HCT116 (cell line): ENCODE measurements around the gene INTS6L. TPM values are rescaled to one million over a fixed set of nuclear protein-coding genes. Genes with fewer than 3 reads are reported as not detected.

Source experiments
- ATAC-seq: fragments of 200-7000 bp; cut with Tn5 transposase; 2 replicates; pipeline ENCODE4 v1.9.1; 2020; ENCODE audit warnings: mild to moderate bottlenecking, moderate library complexity
- BruUV-seq: library from RNA; stranded (reverse); fragments of 400-500 nt; replicated peaks from 2 replicates; lab custom pipeline; 2021; lab: Mats Ljungman, UMichigan
- CTCF ChIA-PET: fragments of 300-600 bp; sonication (Branson Sonifier 250); formaldehyde crosslinking; loops from one replicate; lab custom pipeline; 2021; ENCODE audit warnings: antibody characterized with exemption; lab: Charles Lee
- POLR2A ChIA-PET: fragments of 300-600, 350-600 bp; sonication (Branson Sonifier 250); formaldehyde crosslinking; loops from one replicate; lab custom pipeline; 2021; ENCODE audit warnings: antibody characterized with exemption; lab: Charles Lee
- RAD21 ChIA-PET, 2 experiments: fragments of 300-600 bp; sonication (Branson Sonifier 250); formaldehyde crosslinking; loops; one replicate each; lab custom pipeline; 2023; ENCODE audit warnings: low total read pairs in 2 of 2; ENCODE audit not compliant: uncharacterized antibody in 2 of 2, unreplicated experiment in 2 of 2, low non-redundant PET in 1 of 2; lab: Charles Lee
- DNase-seq: peaks from one replicate; pipeline ENCODE4 v3.0.0-alpha.2; 2010; ENCODE audit warnings: low read depth, low spot score
- H2AFZ ChIP-seq: fragments of 200-600 bp; shearing (Covaris generic), sonication (generic); 2 replicates; pipeline ENCODE4 v1.6.1; 2017; ENCODE audit warnings: low read depth, mixed run types, mixed read lengths, antibody characterized with exemption, low read length; ENCODE audit not compliant: poor library complexity, severe bottlenecking
- H3K27ac ChIP-seq: 2 replicates; pipeline ENCODE4 v1.5.1; 2012; ENCODE audit warnings: low read depth, low read length
- H3K27me3 ChIP-seq: fragments of 200-600 bp; sonication (generic); 2 replicates; pipeline ENCODE4 v1.6.1; 2016; ENCODE audit warnings: mixed run types, low read length, mixed read lengths; ENCODE audit not compliant: insufficient read depth
- H3K36me3 ChIP-seq, 2 experiments: fragments of 200-500 bp in 1 of 2; fragments of 200-600 bp in 1 of 2; sonication (Bioruptor generic) in 1 of 2; sonication (generic) in 1 of 2; 2 replicates each; pipeline versions ENCODE4 v1.5.1 to v1.6.1; 2014 to 2016; ENCODE audit warnings: low read length in 2 of 2, inconsistent platforms in 1 of 2, mixed read lengths in 1 of 2, mixed run types in 1 of 2; ENCODE audit not compliant: insufficient read depth in 2 of 2, control insufficient read depth in 1 of 2
- H3K4me1 ChIP-seq, 2 experiments: fragments of 200-600 bp in 1 of 2; sonication (generic) in 1 of 2; 2 replicates each; pipeline versions ENCODE4 v1.5.1 to v1.6.1; 2012 to 2017; ENCODE audit warnings: low read length in 2 of 2, inconsistent platforms in 1 of 2, mild to moderate bottlenecking in 1 of 2, mixed read lengths in 1 of 2, mixed run types in 1 of 2, moderate library complexity in 1 of 2; ENCODE audit not compliant: insufficient read depth in 2 of 2, control insufficient read depth in 1 of 2
- H3K4me2 ChIP-seq: fragments of 200-600 bp; sonication (generic); 2 replicates; pipeline ENCODE4 v1.6.1; 2017; ENCODE audit warnings: mixed run types, low read length, mixed read lengths
- H3K4me3 ChIP-seq, 2 experiments: fragments of 200-600 bp in 1 of 2; sonication (generic) in 1 of 2; replicated peaks in 1 of 2; 2 replicates each; pipeline ENCODE4 v1.5.1; 2011 to 2016; ENCODE audit warnings: low read length in 2 of 2, control low read depth in 1 of 2, low read depth in 1 of 2, mild to moderate bottlenecking in 1 of 2, mixed read lengths in 1 of 2, mixed run types in 1 of 2
- H3K79me2 ChIP-seq: fragments of 200-600 bp; sonication (generic); 2 replicates; pipeline ENCODE4 v1.6.1; 2017; ENCODE audit warnings: mild to moderate bottlenecking, mixed run types, low read length, moderate library complexity, mixed read lengths; ENCODE audit not compliant: insufficient read depth
- H3K9ac ChIP-seq: fragments of 200-600 bp; sonication (generic); 2 replicates; pipeline ENCODE4 v1.6.1; 2016; ENCODE audit warnings: low read length, mixed read lengths
- H3K9me2 ChIP-seq: fragments of 200-600 bp; sonication (generic), shearing (Covaris generic); 2 replicates; pipeline ENCODE4 v1.6.1; 2017; ENCODE audit warnings: mixed run types, mild to moderate bottlenecking, moderate library complexity; ENCODE audit not compliant: insufficient read depth
- H3K9me3 ChIP-seq, 2 experiments: fragments of 200-500 bp in 1 of 2; fragments of 200-600 bp in 1 of 2; sonication (Bioruptor generic) in 1 of 2; sonication (generic) in 1 of 2; 2 replicates each; pipeline ENCODE4 v1.6.1; 2014 to 2017; ENCODE audit warnings: low read length in 2 of 2, mixed read lengths in 2 of 2, inconsistent platforms in 1 of 2, low read depth in 1 of 2, mild to moderate bottlenecking in 1 of 2, mixed run types in 1 of 2, moderate library complexity in 1 of 2; ENCODE audit not compliant: control insufficient read depth in 1 of 2, insufficient read depth in 1 of 2
- H4K20me1 ChIP-seq: fragments of 200-600 bp; sonication (generic), shearing (Covaris generic); 2 replicates; pipeline ENCODE4 v1.6.1; 2017; ENCODE audit warnings: mixed run types, mild to moderate bottlenecking, moderate library complexity; ENCODE audit not compliant: insufficient read depth
- CEBPB ChIP-seq: IDR thresholded peaks from 2 replicates; pipeline ENCODE4 v1.6.1; 2012; ENCODE audit warnings: low read depth
- CTCF ChIP-seq, 3 experiments: fragments of 200-600 bp in 1 of 3; sonication (generic) in 1 of 3; IDR thresholded peaks in 2 of 3; conservative IDR thresholded peaks in 1 of 3; 2 replicates each; pipeline ENCODE4 v1.5.1; 2012 to 2017; ENCODE audit warnings: low read depth in 2 of 3, low read length in 2 of 3, antibody characterized with exemption in 1 of 3, borderline replicate concordance in 1 of 3, control low read depth in 1 of 3, mild to moderate bottlenecking in 1 of 3, mixed read lengths in 1 of 3, mixed run types in 1 of 3, moderate library complexity in 1 of 3; ENCODE audit not compliant: insufficient read depth in 1 of 3
- EGR1 ChIP-seq: IDR thresholded peaks from 2 replicates; pipeline ENCODE4 v1.6.1; 2012; ENCODE audit warnings: low read depth
- EZH2phosphoT487 ChIP-seq: fragments of 200-600 bp; IDR thresholded peaks from 2 replicates; pipeline ENCODE4 v1.6.1; 2018; ENCODE audit warnings: antibody characterized with exemption, borderline replicate concordance
- FOSL1 ChIP-seq: IDR thresholded peaks from 2 replicates; pipeline ENCODE4 v1.6.1; 2012; ENCODE audit warnings: low read depth
- MAX ChIP-seq: IDR thresholded peaks from 2 replicates; pipeline ENCODE4 v1.6.1; 2012
- POLR2A ChIP-seq: IDR thresholded peaks from 2 replicates; pipeline ENCODE4 v1.7.0; 2011; ENCODE audit warnings: borderline replicate concordance; ENCODE audit not compliant: insufficient read depth, insufficient read length; ENCODE audit errors: extremely low read depth
- POLR2AphosphoS5 ChIP-seq: IDR thresholded peaks from 2 replicates; pipeline ENCODE4 v1.6.1; 2011; ENCODE audit warnings: mild to moderate bottlenecking, low read depth, low read length, moderate library complexity
- SIN3A ChIP-seq: IDR thresholded peaks from 2 replicates; pipeline ENCODE4 v1.6.1; 2012; ENCODE audit warnings: low read depth
- TCF7L2 ChIP-seq: IDR thresholded peaks from 2 replicates; pipeline ENCODE4 v1.7.0; 2011; ENCODE audit warnings: borderline replicate concordance, inconsistent platforms; ENCODE audit not compliant: insufficient read depth, insufficient read length; ENCODE audit errors: extremely low read depth
- YY1 ChIP-seq: IDR thresholded peaks from 2 replicates; pipeline ENCODE4 v1.6.1; 2011; ENCODE audit warnings: low read length, low read depth, moderate library complexity, mild to moderate bottlenecking; ENCODE audit not compliant: insufficient replicate concordance; ENCODE audit errors: extremely low read depth
- ZNF274 ChIP-seq: fragments of 200-500 bp; sonication (Bioruptor generic); IDR thresholded peaks from 2 replicates; pipeline ENCODE4 v1.6.1; 2014; ENCODE audit warnings: mild to moderate bottlenecking, low read depth, low read length, inconsistent platforms
- intact Hi-C: fragments of 100-400 bp; cut with micrococcal nuclease; formaldehyde crosslinking; loops from 2 replicates; pipeline ENCODE4 v1.10.0; 2022
- total RNA-seq: library from RNA; stranded (reverse); gene quantifications from one replicate; pipeline ENCODE4 v1.2.1, GENCODE V29; 2021; ENCODE audit not compliant: unreplicated experiment

The INTS6L gene
- total RNA-seq, 1 experiment from 2014 or later: 3.6 TPM

DNA sequence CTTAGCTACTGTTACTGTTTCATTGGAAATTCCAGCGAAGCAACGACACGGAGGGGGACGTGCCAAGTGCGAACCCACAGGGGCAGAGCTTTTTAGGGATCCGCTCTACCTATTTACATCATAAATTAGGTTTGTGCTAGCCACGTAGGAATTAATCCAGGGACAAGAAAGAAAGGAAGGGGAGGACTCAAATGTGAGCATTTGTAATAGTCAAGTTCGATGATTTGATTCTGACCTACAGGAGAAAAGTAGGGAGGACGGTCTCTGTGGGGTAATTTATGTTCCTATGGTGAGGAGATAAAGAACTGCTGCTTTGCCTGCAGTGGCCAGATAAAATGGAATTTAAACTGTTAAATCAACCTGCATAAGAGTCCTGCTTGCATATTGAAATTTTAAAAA, 1.7 kb downstream of the INTS6L start:
- H3K4me2 ChIP-seq: peak overlapping the region; percentile 84
- RAD21 ChIA-PET: no interaction called here
- H3K27ac ChIP-seq: peak overlapping the region; percentile 42
- no peaks in the 10 kb centered on the region for H3K9me2 ChIP-seq
- TF ChIP-seq CEBPB (no peak), CTCF (IDR thresholded peaks at IDR 0.05 in 2 of 3, conservative IDR thresholded peaks at IDR 0.05 in 1 of 3; ENCODE audit: borderline replicate concordance in 1 of 3, insufficient read depth in 1 of 3, low read depth in 2 of 3, low read length in 2 of 3) (no peak), TCF7L2 (peak; percentile 2)
- H3K36me3 ChIP-seq: no peaks in the 10 kb centered on the region
- no peaks in the 10 kb centered on the region for H3K27me3 ChIP-seq
- H4K20me1 ChIP-seq: no peaks in the 10 kb centered on the region
- intact Hi-C loops: no loop called here
- POLR2A ChIA-PET: no interaction called here
- H3K79me2 ChIP-seq: no peaks in the 10 kb centered on the region
- no peak overlapping the region for H2AFZ ChIP-seq
- no peak for ATAC-seq
- TSS peak; percentile 40 for BruUV-seq
- H3K9me3 ChIP-seq: no peaks in the 10 kb centered on the region
- peak overlapping the region; percentile 57 for H3K9ac ChIP-seq
- no peak for DNase-seq
- H3K4me3 ChIP-seq: peak overlapping the region; percentile 44 to 64
- CTCF ChIA-PET: no interaction called here
- H3K4me1 ChIP-seq: peaks cover 0 to 11% of the 10 kb centered on the region in 2 experiments; a peak in 1 of 4 replicates

DNA sequence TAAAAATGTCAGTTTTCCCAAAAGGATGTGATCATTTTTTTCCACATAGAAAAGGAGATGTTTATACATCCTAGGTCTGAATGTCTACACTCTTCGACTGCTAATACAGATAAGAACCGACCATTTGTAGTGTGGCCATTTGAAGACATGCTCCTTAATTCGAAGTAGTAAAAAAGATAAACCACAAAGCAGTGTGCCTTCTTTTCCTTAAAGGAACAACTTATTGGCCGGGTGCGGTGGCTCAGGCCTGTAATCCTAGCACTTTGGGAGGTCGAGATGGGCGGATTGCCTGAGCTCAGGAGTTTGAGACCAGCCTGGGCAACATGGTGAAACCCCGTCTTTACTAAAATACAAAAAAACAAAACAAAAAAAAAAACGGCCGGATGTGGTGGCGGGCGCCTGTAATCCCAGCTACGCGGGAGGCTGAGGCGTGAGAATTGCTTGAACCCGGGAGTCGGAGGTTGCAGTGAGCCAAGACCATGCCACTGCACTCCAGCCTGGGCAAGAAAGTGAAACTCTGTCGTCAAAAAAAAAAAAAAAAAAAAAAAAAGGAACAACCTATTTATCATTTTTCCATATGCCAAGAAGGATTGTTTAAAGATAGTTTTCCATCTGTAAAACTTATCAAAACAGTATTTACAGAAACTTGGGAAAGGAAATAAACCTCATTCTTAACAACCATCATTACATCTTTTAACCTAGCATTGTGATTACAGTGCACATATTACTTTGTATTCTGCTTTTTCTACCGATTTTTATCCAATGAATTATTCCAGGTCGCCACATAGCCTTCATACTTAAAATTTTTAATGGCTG, 2.6 kb downstream of the INTS6L start:
- Histone ChIP-seq H3K4me3 (no peak overlapping the region), H3K4me1 (peaks cover 0 to 11% of the 10 kb centered on the region in 2 experiments; a peak in 1 of 4 replicates), H3K36me3 (no peaks in the 10 kb centered on the region), H2AFZ (no peak overlapping the region), H3K27me3 (no peaks in the 10 kb centered on the region), H3K9me2 (no peaks in the 10 kb centered on the region), H3K79me2 (no peaks in the 10 kb centered on the region), H3K9me3 (no peaks in the 10 kb centered on the region), H4K20me1 (no peaks in the 10 kb centered on the region), H3K27ac (no peak overlapping the region), H3K4me2 (peak overlapping the region; percentile 84; the same call in 1 of the 2 replicates), H3K9ac (no peak overlapping the region)
- BruUV-seq: no TSS peak
- no peak for ATAC-seq
- no peak for DNase-seq
- ChIA-PET POLR2A (no interaction called here), RAD21 (no interaction called here), CTCF (no interaction called here)
- intact Hi-C loops: no loop called here
- TF ChIP-seq POLR2A: no peak
- no peak for TF ChIP-seq MAX
- no peak for TF ChIP-seq EGR1
- no peak for TF ChIP-seq ZNF274
- no peak for TF ChIP-seq TCF7L2
- no peak for TF ChIP-seq SIN3A
- TF ChIP-seq CTCF (IDR thresholded peaks at IDR 0.05 in 2 of 3, conservative IDR thresholded peaks at IDR 0.05 in 1 of 3; ENCODE audit: borderline replicate concordance in 1 of 3, insufficient read depth in 1 of 3, low read depth in 2 of 3, low read length in 2 of 3): no peak
- no peak for TF ChIP-seq YY1
- TF ChIP-seq FOSL1: no peak
- TF ChIP-seq POLR2AphosphoS5: no peak
- TF ChIP-seq EZH2phosphoT487: no peak
